Gastrocnemius medialis (tissue), 4 donors: ENCODE data around the gene PPIE.
"Not testable (repeated sequence)": the region's sequence is repeated elsewhere in the genome, so short reads cannot be mapped to it uniquely, and the experiment has no call there.

Source experiments
- POLR2A ChIP-seq, 2 donors: fragments of 450-650 bp; IDR thresholded peaks; one replicate each; pipeline ENCODE4 v1.6.1; 2017; ENCODE audit warnings: antibody characterized with exemption in 2 of 2, mild to moderate bottlenecking in 2 of 2, moderate library complexity in 2 of 2
- TF ChIP-seq, protein P1 (sequence below), 5 experiments: fragments of 450-650 bp in 3 of 5; fragments of 200-600 bp in 2 of 5; sonication (generic) in 2 of 5; IDR thresholded peaks in 4 of 5; conservative IDR thresholded peaks in 1 of 5; 1 replicate in 4 of 5; 2 replicates in 1 of 5; pipeline ENCODE4 v1.5.1; 2016 to 2019; ENCODE audit warnings: antibody characterized with exemption in 5 of 5, mild to moderate bottlenecking in 3 of 5, moderate library complexity in 3 of 5

DNA sequence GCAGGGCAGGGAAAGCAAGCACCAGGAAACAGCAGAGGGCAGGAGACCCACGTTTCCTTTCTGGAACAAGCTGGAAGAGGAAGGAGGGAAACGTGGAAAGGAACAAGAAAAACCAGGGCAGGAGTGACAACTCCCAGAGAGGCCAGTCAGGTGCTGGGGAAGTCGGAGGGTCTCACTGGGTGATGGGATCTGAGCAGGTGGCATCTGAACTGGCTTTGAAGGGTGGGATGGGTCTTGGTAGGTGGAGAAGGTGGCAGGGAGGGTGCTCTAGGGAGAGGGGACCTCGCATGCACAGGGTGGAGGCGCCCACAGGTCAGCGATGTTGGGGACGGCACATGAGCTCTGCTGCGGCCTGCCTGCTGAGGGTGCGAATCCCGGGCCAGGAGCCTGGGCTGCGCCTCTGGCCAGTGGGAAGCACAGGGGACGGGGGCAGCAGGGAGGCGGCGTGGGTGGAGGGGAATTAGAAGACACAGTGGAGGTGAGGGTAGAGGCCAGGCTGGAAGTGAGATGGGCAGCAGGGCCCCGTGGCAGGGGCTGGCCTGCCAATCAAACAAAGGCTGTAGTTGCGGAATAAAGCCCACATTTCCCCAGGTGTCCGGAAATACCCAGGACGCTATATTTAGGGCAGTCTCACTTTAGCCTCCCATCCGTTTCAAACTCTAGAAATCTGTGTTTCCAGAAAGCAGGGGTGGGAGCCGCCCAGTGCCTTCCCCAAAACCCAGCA, 37.2 kb downstream of the PPIE start:
- TF ChIP-seq POLR2A (IDR thresholded peaks at IDR 0.05): not testable (repeated sequence)
- TF ChIP-seq, protein P1, sequence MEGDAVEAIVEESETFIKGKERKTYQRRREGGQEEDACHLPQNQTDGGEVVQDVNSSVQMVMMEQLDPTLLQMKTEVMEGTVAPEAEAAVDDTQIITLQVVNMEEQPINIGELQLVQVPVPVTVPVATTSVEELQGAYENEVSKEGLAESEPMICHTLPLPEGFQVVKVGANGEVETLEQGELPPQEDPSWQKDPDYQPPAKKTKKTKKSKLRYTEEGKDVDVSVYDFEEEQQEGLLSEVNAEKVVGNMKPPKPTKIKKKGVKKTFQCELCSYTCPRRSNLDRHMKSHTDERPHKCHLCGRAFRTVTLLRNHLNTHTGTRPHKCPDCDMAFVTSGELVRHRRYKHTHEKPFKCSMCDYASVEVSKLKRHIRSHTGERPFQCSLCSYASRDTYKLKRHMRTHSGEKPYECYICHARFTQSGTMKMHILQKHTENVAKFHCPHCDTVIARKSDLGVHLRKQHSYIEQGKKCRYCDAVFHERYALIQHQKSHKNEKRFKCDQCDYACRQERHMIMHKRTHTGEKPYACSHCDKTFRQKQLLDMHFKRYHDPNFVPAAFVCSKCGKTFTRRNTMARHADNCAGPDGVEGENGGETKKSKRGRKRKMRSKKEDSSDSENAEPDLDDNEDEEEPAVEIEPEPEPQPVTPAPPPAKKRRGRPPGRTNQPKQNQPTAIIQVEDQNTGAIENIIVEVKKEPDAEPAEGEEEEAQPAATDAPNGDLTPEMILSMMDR (IDR thresholded peaks at IDR 0.05 in 4 of 5, conservative IDR thresholded peaks at IDR 0.05 in 1 of 5): not testable (repeated sequence)
